GM10266 (cell line): ENCODE results near the gene RBM20.
"Not testable (repeated sequence)": the region's sequence is repeated elsewhere in the genome, so short reads cannot be mapped to it uniquely, and the experiment has no call there.

ENCODE experiments used
- DNase-seq: peaks from one replicate; pipeline ENCODE4 v3.0.0; 2012; ENCODE audit errors: extremely low spot score
- TF ChIP-seq, protein P1 (sequence below): IDR thresholded peaks from 2 replicates; pipeline ENCODE4 v1.5.1; 2012; ENCODE audit warnings: mild to moderate bottlenecking, low read depth; ENCODE audit not compliant: control insufficient read depth, insufficient read depth; ENCODE audit errors: missing control alignments

RBM20 gene

DNA sequence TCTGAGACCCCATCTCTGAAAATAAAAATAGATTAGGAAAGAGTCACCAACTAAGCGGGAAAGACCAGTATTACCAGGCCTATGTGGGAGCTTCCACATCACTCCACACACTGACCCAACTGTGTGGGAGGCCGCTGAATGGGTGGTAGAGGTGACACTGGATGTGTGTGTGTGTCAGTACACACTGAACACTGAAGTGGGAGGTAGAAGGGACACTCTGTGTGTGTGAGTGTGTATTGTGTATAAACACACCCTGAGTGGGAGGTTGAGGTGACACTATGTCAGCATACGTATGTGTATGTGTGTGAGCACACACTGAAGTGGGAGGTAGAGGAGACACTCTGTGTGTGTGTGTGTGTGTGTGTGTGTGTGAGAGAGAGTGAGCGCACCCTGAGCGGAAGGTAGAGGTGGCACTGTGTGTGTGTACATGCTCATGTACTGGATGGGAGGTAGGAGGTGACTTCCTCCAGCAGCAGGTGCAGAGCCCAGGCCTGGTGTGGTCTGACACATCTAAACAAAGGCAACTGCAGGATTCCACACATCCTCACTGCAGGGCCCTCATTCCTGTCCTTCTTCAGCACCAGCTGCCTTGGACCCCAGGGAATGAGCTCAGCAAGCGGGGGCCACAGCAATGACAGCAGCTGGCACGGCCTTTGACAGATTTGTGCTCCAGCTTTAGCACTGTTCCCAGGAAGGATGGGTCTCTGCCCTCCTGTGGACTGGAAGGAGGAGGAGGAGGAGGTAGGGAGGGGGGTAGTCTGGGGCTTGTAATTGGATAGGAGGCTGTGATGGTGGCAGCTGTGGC, 26.5 kb upstream of the RBM20 start:
- no peak for DNase-seq
- TF ChIP-seq, protein P1, sequence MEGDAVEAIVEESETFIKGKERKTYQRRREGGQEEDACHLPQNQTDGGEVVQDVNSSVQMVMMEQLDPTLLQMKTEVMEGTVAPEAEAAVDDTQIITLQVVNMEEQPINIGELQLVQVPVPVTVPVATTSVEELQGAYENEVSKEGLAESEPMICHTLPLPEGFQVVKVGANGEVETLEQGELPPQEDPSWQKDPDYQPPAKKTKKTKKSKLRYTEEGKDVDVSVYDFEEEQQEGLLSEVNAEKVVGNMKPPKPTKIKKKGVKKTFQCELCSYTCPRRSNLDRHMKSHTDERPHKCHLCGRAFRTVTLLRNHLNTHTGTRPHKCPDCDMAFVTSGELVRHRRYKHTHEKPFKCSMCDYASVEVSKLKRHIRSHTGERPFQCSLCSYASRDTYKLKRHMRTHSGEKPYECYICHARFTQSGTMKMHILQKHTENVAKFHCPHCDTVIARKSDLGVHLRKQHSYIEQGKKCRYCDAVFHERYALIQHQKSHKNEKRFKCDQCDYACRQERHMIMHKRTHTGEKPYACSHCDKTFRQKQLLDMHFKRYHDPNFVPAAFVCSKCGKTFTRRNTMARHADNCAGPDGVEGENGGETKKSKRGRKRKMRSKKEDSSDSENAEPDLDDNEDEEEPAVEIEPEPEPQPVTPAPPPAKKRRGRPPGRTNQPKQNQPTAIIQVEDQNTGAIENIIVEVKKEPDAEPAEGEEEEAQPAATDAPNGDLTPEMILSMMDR: no peak

DNA sequence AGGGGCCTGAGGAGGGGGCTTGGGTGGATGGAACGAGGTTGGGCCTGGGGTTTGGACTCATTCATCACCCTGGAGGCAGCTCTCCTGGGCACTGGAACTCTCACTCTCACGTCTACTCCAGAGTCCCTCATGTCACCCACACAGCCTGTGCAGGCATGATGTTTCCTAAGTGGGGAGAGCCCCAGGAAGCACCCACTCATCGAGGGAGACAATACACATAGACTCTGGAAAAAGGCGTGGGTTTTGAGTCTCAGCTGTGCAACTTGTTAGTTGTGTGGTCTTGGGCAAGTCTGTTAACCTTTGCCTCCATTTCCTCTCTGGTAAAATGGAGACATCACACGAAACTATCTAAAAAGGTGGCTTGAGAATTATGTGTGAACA, 25.9 kb upstream of the RBM20 start:
- TF ChIP-seq, protein P1: no peak
- no peak for DNase-seq

DNA sequence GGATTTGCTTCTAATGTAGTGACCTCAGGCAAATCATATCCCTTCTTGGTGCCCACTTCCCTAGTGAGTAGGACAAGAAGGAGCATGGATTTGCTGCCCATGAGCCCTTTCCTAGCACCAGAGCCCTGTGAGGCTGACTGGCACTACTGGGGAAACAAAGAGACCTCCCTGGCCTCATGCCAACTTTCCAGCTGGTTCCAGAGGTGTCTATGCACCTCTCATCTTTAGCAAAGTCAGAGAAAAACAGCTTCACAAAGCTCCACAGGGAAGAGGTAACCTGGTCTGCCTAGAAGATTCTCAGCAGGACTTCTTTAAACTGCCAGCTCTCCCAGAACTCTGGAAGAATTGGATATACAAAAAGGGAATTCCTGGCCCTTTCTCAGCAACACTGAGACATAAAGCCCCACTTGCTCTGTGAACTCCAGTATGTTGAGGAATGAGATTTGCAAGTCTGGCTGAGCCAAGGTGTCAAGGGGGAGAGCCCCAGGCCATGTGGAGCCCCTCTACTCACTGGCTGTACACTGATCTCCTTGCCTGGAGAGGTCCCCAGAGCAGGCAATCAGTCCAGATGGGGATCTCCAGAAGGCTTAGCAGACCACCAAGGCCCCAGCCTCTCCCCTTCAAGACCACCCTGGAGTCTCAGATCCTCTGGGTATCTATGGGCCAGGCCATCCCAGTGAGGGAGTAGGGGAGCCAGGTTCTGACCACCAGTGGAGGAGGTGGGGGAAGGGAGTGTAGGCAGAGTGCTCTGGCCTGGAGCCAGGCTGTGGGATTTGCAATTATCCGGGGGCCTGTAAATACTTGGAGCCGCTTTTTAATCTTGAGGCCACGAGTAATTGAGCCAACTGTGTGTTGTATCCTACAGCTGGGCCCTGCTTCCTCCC, 24.4 kb upstream of the RBM20 start:
- no peak for DNase-seq
- TF ChIP-seq, protein P1: no peak

DNA sequence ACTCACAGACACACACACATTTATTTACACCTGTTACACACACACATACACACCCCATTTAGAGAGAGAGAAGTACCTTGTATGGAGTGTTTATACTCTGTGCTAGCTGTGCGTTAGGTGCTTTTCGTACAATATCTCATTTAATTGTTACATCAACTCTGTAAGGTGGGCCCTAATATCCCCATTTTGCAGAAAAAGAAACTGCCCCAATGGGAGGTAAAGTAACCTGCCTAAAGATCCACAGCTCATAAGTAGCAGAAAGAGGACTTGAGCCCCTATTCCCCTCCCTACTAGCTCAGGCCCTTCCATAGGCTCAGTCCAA, 23.8 kb upstream of the RBM20 start:
- TF ChIP-seq, protein P1: no peak
- DNase-seq: no peak

DNA sequence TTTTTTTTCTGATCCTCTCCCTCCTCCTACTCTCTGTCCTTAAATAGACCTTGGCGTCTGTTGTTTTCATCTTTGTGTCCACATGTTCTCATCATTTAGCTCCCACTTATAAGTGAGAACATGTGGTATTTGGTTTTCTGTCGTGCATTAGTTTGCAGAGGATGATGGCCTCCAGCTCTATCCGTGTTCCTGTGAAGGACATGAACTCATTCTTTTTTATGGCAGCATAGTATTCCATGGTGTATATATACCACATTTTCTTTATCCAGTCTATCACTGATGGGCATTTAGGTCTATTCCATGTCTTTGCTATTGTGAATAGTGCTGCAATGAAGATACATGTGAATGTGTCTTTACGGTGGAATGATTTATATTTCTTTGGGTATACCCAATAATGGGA, 20.8 kb upstream of the RBM20 start:
- not testable (repeated sequence) for DNase-seq

DNA sequence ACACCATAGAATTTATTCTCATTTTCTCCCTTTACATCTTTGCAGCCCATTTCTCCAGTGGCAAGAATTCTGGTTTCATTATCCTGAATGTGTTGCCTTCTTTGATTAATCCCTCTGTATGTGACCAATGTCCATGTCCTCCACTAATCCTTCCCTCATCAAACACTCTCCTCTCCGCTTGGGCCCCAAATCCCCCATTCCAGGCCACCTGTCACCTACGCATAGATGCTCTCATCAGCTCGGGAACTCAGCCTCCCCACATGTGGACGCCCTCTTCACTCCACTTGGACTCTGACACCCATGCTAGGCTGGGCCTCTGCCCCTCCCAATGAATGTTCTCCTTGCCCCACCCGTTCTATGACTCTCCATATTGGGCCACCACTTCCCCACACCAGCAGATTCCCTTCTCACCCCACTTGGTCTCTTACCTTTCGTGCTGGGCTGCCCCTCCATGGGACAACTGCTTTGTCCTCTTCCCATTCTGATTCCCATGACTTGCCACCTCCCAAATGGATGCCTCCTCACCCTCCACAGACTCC, 18.7 kb upstream of the RBM20 start:
- DNase-seq: no peak
- TF ChIP-seq, protein P1: no peak

DNA sequence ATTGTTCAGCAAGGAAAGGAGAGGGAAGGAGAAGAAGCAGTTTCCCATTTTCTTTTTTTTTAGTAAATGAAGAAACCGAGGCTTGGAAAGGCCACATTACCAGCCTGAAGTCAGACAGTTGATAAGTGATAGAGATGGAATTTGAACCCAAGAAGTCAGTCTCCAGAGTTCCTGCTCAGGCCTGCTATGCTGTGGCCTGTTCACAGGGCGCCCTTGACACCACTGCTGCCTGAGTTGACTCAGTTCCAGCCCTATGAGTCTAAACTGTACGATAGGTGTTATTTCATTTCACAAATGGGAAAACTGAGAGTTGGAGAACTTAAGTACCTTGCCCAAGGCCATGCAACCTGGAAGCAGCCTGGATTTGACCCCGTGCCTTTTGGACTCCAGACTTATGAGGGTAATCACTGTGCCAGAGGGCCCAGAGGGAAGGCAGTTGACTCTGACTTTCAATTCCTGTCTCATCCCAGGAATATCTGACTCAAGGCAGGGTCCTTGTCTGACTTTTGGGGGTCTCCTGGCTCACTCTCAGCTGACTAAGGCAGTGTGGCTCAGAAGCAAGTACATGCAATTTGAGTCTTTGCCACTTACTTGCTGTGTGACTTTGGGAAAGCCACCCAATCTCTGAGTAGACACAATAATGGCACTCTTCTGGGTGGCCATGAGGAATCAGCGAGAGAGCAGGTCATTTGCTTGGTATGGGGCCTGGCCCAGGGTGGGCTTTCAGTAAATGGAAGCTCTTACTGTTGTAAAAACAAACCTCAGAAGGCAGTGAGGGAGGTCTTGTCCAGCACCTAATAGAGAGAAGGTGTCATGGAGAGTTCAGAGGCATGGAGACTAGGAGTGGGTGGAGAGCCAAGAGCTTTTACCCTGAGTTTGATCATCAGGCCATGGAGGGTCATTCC, 17.9 kb upstream of the RBM20 start:
- TF ChIP-seq, protein P1: no peak
- no peak for DNase-seq
